Fibroblast of lung (primary cell): Measurements from ENCODE around the gene PALLD. TPM values are rescaled to one million over a fixed set of nuclear protein-coding genes. Genes with fewer than 3 reads are reported as not detected.

Source experiments
- DNase-seq, 2 donors: peaks; one replicate each; pipeline versions ENCODE4 v3.0.0 to v3.0.0-alpha.2; 2010; ENCODE audit warnings: low read depth in 2 of 2
- H2AFZ ChIP-seq: 2 replicates; pipeline ENCODE4 v1.5.1; 2012; ENCODE audit warnings: low read length, control low read depth, inconsistent platforms
- H3K27ac ChIP-seq: 2 replicates; pipeline ENCODE4 v1.5.1; 2011; ENCODE audit warnings: low read length, control low read depth; ENCODE audit not compliant: insufficient read depth
- H3K27me3 ChIP-seq: 2 replicates; pipeline ENCODE4 v1.5.1; 2011; ENCODE audit warnings: mild to moderate bottlenecking, low read length; ENCODE audit not compliant: control insufficient read depth, insufficient read depth
- H3K36me3 ChIP-seq: 2 replicates; pipeline ENCODE4 v1.5.1; 2011; ENCODE audit warnings: low read length; ENCODE audit not compliant: control insufficient read depth, insufficient read depth
- H3K4me1 ChIP-seq: 2 replicates; pipeline ENCODE4 v1.5.1; 2011; ENCODE audit warnings: low read length; ENCODE audit not compliant: control insufficient read depth, insufficient read depth; ENCODE audit errors: extremely low read depth
- H3K4me2 ChIP-seq: 2 replicates; pipeline ENCODE4 v1.5.1; 2011; ENCODE audit warnings: low read length, control low read depth; ENCODE audit not compliant: insufficient read depth; ENCODE audit errors: extremely low read depth
- H3K4me3 ChIP-seq, 4 experiments: fragments of 200-600 bp in 1 of 4; sonication (generic) in 1 of 4; replicated peaks in 1 of 4; 2 replicates each; pipeline ENCODE4 v1.5.1; 2011 to 2016; ENCODE audit warnings: low read length in 4 of 4, low read depth in 3 of 4, mild to moderate bottlenecking in 3 of 4, control low read depth in 2 of 4, inconsistent platforms in 1 of 4, mixed read lengths in 1 of 4; ENCODE audit not compliant: insufficient read depth in 1 of 4; ENCODE audit errors: control extremely low read depth in 1 of 4
- H3K79me2 ChIP-seq: 2 replicates; pipeline ENCODE4 v1.5.1; 2012; ENCODE audit warnings: mild to moderate bottlenecking, low read length, inconsistent platforms; ENCODE audit not compliant: control insufficient read depth, insufficient read depth
- H3K9ac ChIP-seq: 2 replicates; pipeline ENCODE4 v1.5.1; 2011; ENCODE audit warnings: mild to moderate bottlenecking, low read length, control low read depth; ENCODE audit not compliant: insufficient read depth
- H3K9me3 ChIP-seq: 2 replicates; pipeline ENCODE4 v1.5.1; 2012; ENCODE audit warnings: low read depth, low read length; ENCODE audit not compliant: control insufficient read depth, insufficient read depth
- H4K20me1 ChIP-seq: 2 replicates; pipeline ENCODE4 v1.5.1; 2011; ENCODE audit warnings: low read length; ENCODE audit not compliant: control insufficient read depth, insufficient read depth; ENCODE audit errors: extremely low read depth
- CTCF ChIP-seq, 2 donors: IDR thresholded peaks in 1 of 2; conservative IDR thresholded peaks in 1 of 2; 1 replicate in 1 of 2; 2 replicates in 1 of 2; pipeline ENCODE4 v1.5.1; 2011 to 2012; ENCODE audit warnings: low read length in 2 of 2, control low read depth in 1 of 2, inconsistent platforms in 1 of 2, low read depth in 1 of 2, mild to moderate bottlenecking in 1 of 2
- EZH2 ChIP-seq: IDR thresholded peaks from 2 replicates; pipeline ENCODE4 v1.5.1; 2012; ENCODE audit warnings: low read length, control low read depth, mild to moderate bottlenecking; ENCODE audit errors: missing control alignments
- polyA plus RNA-seq, 2 donors: library from polyadenylated mRNA; depleted of rRNA in 1 of 2; stranded (reverse) in 1 of 2; unstranded in 1 of 2; fragments of >200 nt; gene quantifications; 2 replicates each; pipeline ENCODE4 v1.2.1, GENCODE V29; 2011 to 2012; ENCODE audit warnings: missing spikeins in 1 of 2
- total RNA-seq: library from RNA; depleted of rRNA; stranded (reverse); fragments of >200 nt; gene quantifications from 2 replicates; pipeline ENCODE4 v1.2.1, GENCODE V29; 2014

The PALLD gene
- total and polyA plus RNA-seq, 2 donors (not counting 1 experiment from before 2014, with no cell fraction given): 200 to 205 TPM

GRCh38 chr4:168796362-168797106 is 299.7 kb downstream of the PALLD start:
- TF ChIP-seq CTCF (conservative IDR thresholded peaks at IDR 0.05 in 1 of 2, IDR thresholded peaks at IDR 0.05 in 1 of 2; ENCODE audit: low read depth in 1 of 2, low read length in 2 of 2) (no peak), EZH2 (no peak)
- H3K9ac ChIP-seq: peak overlapping the region; percentile 25
- no peaks in the 10 kb centered on the region for H3K27me3 ChIP-seq
- H3K27ac ChIP-seq: peak overlapping the region; percentile 90
- H3K4me3 ChIP-seq: no peak overlapping the region
- H3K79me2 ChIP-seq: no peaks in the 10 kb centered on the region
- no peaks in the 10 kb centered on the region for H3K36me3 ChIP-seq
- no peaks in the 10 kb centered on the region for H3K9me3 ChIP-seq
- H3K4me1 ChIP-seq: peaks cover 7% of the 10 kb centered on the region
- H3K4me2 ChIP-seq: peak overlapping the region; percentile 56
- DNase-seq: peak; percentile 82 to 95
- no peaks in the 10 kb centered on the region for H4K20me1 ChIP-seq
- H2AFZ ChIP-seq: no peak overlapping the region

GRCh38 chr4:168797194-168797593 is 300.3 kb downstream of the PALLD start:
- H3K79me2 ChIP-seq: no peaks in the 10 kb centered on the region
- TF ChIP-seq EZH2 (no peak), CTCF (conservative IDR thresholded peaks at IDR 0.05 in 1 of 2, IDR thresholded peaks at IDR 0.05 in 1 of 2; ENCODE audit: low read depth in 1 of 2, low read length in 2 of 2) (no peak)

GRCh38 chr4:168797738-168798375 is 301.0 kb downstream of the PALLD start:
- Histone ChIP-seq H3K27ac (peak overlapping the region; percentile 3), H3K9me3 (no peaks in the 10 kb centered on the region), H3K9ac (no peak overlapping the region), H3K4me3 (no peak overlapping the region), H2AFZ (no peak overlapping the region), H3K4me1 (peaks cover 7% of the 10 kb centered on the region), H3K36me3 (no peaks in the 10 kb centered on the region), H3K27me3 (no peaks in the 10 kb centered on the region), H3K4me2 (no peak overlapping the region), H4K20me1 (no peaks in the 10 kb centered on the region), H3K79me2 (no peaks in the 10 kb centered on the region)
- DNase-seq: no peak
- TF ChIP-seq CTCF (conservative IDR thresholded peaks at IDR 0.05 in 1 of 2, IDR thresholded peaks at IDR 0.05 in 1 of 2; ENCODE audit: low read depth in 1 of 2, low read length in 2 of 2): no peak
- TF ChIP-seq EZH2: no peak

More at GRCh38 chr4:168797194-168797593, 300.3 kb downstream of the PALLD start:
- no peaks in the 10 kb centered on the region for H3K36me3 ChIP-seq
- no peaks in the 10 kb centered on the region for H3K9me3 ChIP-seq
- no peaks in the 10 kb centered on the region for H4K20me1 ChIP-seq
- no peak overlapping the region for H3K9ac ChIP-seq
- H3K27me3 ChIP-seq: no peaks in the 10 kb centered on the region
- no peak overlapping the region for H2AFZ ChIP-seq
- peaks cover 7% of the 10 kb centered on the region for H3K4me1 ChIP-seq
- DNase-seq: peak; percentile 90 to 91
- H3K4me3 ChIP-seq: no peak overlapping the region
- peak overlapping the region; percentile 56 for H3K4me2 ChIP-seq
- H3K27ac ChIP-seq: peak overlapping the region; percentile 90
